Measurements from ENCODE around the gene CTAG2.

Gene CTAG2

GRCh38 chrX:154602766-154603437 lies 50.5 kb downstream of the CTAG2 start:
- Histone ChIP-seq H3K36me3 (ENCODE audit: control insufficient read depth, insufficient read depth, low read length) (no peaks in the 10 kb centered on the region), H3K27me3 (replicated peaks; ENCODE audit: control insufficient read depth, insufficient read depth, low read length) (no peaks in the 10 kb centered on the region; the same call in 1 of the 2 replicates), H3K4me3 (replicated peaks; ENCODE audit: low read depth, low read length) (no peak overlapping the region)
- TF ChIP-seq, protein P1, sequence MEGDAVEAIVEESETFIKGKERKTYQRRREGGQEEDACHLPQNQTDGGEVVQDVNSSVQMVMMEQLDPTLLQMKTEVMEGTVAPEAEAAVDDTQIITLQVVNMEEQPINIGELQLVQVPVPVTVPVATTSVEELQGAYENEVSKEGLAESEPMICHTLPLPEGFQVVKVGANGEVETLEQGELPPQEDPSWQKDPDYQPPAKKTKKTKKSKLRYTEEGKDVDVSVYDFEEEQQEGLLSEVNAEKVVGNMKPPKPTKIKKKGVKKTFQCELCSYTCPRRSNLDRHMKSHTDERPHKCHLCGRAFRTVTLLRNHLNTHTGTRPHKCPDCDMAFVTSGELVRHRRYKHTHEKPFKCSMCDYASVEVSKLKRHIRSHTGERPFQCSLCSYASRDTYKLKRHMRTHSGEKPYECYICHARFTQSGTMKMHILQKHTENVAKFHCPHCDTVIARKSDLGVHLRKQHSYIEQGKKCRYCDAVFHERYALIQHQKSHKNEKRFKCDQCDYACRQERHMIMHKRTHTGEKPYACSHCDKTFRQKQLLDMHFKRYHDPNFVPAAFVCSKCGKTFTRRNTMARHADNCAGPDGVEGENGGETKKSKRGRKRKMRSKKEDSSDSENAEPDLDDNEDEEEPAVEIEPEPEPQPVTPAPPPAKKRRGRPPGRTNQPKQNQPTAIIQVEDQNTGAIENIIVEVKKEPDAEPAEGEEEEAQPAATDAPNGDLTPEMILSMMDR (IDR thresholded peaks at IDR 0.05; ENCODE audit: insufficient read depth, low read length, poor library complexity, severe bottlenecking), result no peak
- no peak for DNase-seq (ENCODE audit: extremely low read depth, insufficient read length)

DNA sequence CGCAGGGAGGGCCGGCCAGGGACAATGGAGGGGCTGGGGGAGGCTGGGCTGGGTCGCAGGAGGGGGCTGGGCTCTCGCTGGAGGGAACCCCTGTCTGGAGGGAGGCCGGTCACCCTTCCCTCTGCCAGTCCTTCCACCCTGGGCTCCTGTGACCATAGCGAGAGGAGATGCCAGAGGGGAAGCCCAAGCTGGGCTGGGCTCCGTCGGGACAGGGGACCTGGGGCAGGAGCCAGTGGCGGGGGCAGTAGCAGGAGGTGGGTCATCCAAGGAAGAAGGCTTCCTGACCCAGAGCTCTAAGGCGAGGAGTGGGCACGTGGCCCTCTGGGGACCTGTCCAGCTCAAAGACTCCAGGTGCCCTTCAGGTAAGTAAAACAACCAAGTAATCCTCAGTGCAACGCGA lies 51.2 kb downstream of the CTAG2 start:
- Histone ChIP-seq H3K27me3 (replicated peaks; ENCODE audit: control insufficient read depth, insufficient read depth, low read length) (no peaks in the 10 kb centered on the region; the same call in 1 of the 2 replicates), H3K36me3 (ENCODE audit: control insufficient read depth, insufficient read depth, low read length) (no peaks in the 10 kb centered on the region), H3K4me3 (replicated peaks; ENCODE audit: low read depth, low read length) (no peak overlapping the region)
- no peak for DNase-seq (ENCODE audit: extremely low read depth, insufficient read length)
- TF ChIP-seq, protein P1 (IDR thresholded peaks at IDR 0.05; ENCODE audit: insufficient read depth, low read length, poor library complexity, severe bottlenecking), result no peak
